Kidney (tissue), 14 donors: ENCODE data around the gene ST14. TPM values are rescaled to one million over a fixed set of nuclear protein-coding genes. Genes with fewer than 3 reads are reported as not detected.

Experiments used
- DNase-seq, 5 donors: peaks; one replicate each; pipeline ENCODE4 v3.0.0-alpha.2; 2013 to 2020
- FAIRE-seq: peaks from 2 replicates; lab custom pipeline; 2012; peaks lifted over from hg19 to GRCh38; lab: Jason Lieb, UNC
- H3K27ac ChIP-seq, 2 donors: one replicate each; pipeline ENCODE4 v1.7.0; 2013; ENCODE audit warnings: low read depth in 2 of 2, low read length in 2 of 2, inconsistent platforms in 1 of 2
- H3K27me3 ChIP-seq: one replicate; pipeline ENCODE4 v1.7.1; 2013; ENCODE audit warnings: low read length, inconsistent platforms; ENCODE audit not compliant: control insufficient read depth, insufficient read depth
- H3K36me3 ChIP-seq, 3 donors: one replicate each; pipeline versions ENCODE4 v1.7.0 to v1.7.1; 2013; ENCODE audit warnings: low read length in 3 of 3, control low read depth in 1 of 3, inconsistent platforms in 1 of 3; ENCODE audit not compliant: insufficient read depth in 3 of 3, control insufficient read depth in 2 of 3
- H3K4me1 ChIP-seq, 3 donors: one replicate each; pipeline versions ENCODE4 v1.7.0 to v1.7.1; 2013; ENCODE audit warnings: low read length in 3 of 3, inconsistent platforms in 1 of 3, low read depth in 1 of 3; ENCODE audit not compliant: control insufficient read depth in 2 of 3, insufficient read depth in 2 of 3
- H3K4me3 ChIP-seq, 3 donors: one replicate each; pipeline versions ENCODE4 v1.7.0 to v1.8.1; 2013; ENCODE audit warnings: low read length in 3 of 3, control low read depth in 1 of 3, inconsistent platforms in 1 of 3
- H3K9ac ChIP-seq, 3 donors: one replicate each; pipeline versions ENCODE4 v1.7.0 to v1.7.1; 2013; ENCODE audit warnings: low read length in 3 of 3, control low read depth in 1 of 3, inconsistent platforms in 1 of 3
- H3K9me3 ChIP-seq, 3 donors: one replicate each; pipeline versions ENCODE4 v1.7.0 to v1.7.1; 2013; ENCODE audit warnings: low read length in 3 of 3, control low read depth in 1 of 3, inconsistent platforms in 1 of 3; ENCODE audit not compliant: control insufficient read depth in 2 of 3, insufficient read depth in 1 of 3
- intact Hi-C: fragments of 100-400 bp; cut with DNase I; formaldehyde crosslinking; loops from one replicate; pipeline ENCODE4 v1.11.1; 2022
- polyA plus RNA-seq: library from polyadenylated mRNA; stranded (reverse); fragments of 350-450 nt; fragmentation: Illumina TruSeq; extraction: RNeasy Lipid Tissue Mini Kit (QIAGEN cat#74804); gene quantifications from one replicate; pipeline ENCODE4 v1.2.3, GENCODE V29; 2014; ENCODE audit warnings: low read depth, low replicate concordance; ENCODE audit not compliant: insufficient read depth
- total RNA-seq: library from RNA; stranded (reverse); fragmentation: NEBNext Ultra II Directional; extraction: Animal tissue kit (Norgen Biotek cat#: 25700); gene quantifications from one replicate; pipeline ENCODE4 v1.2.1, GENCODE V29; 2021
- TF ChIP-seq, protein P1 (sequence below): IDR thresholded peaks from 3 replicates; pipeline ENCODE4 v1.5.1; 2012; ENCODE audit warnings: mild to moderate bottlenecking, moderate library complexity, borderline replicate concordance; ENCODE audit not compliant: insufficient read depth; ENCODE audit errors: extremely low read depth
- donor health status: control.
- donor health status: control.
- donor health status: control.
- donor health status: control.
- donor health status: control.
- donor health status: DM: yes; HTN: yes; CAD: no.
- donor health status: Normal renal cell carcinoma (clear cell type).

Gene ST14
- total and polyA plus RNA-seq, 2 donors from 2014 or later = 59.3 to 139 TPM

DNA sequence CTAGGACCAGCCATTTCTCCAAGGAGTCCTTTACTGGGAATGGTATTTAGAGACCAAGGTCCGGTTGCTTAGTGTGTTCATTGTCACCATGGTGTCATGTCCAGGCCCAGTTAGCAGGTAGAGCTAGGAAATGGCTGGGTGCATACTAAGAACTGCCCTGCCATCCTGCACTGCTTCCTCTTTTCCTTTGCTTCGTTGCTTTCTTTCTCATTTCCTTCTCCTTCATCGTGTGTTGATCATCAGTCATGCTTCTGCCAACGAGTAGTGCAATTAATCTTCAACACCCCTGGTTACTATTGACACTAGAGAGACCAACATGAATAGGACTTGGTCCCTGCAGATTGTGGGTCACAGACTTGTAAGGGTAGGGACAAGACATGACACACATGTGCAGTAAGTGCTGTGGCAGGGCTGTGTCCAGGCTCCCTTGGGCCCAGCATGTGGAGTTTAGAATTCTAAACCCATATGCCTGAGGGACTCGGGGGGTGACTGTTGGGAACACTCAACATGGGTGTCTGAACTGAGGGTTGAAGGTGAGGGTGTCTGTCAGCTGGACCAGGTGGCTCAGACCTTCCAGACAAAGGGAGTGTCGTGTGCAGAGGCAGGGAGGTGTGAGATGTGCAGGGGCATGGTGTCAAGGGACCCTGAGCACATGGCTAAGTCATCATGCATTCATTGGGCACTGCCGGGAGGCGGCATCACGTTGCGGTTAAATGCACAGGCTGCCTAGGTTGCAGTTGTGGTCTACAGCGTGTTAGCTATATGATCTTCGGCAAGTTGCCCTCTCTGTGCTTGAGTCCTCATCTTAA is 42.6 kb downstream of the ST14 start:
- Histone ChIP-seq H3K27ac (no peak overlapping the region), H3K4me3 (no peak overlapping the region), H3K9ac (no peak overlapping the region), H3K9me3 (no peaks in the 10 kb centered on the region), H3K36me3 (peaks cover 2 to 17% (median 10%) of the 10 kb centered on the region in 3 donors), H3K27me3 (no peaks in the 10 kb centered on the region), H3K4me1 (no peaks in the 10 kb centered on the region)
- intact Hi-C loops = no loop called here
- FAIRE-seq = no peak
- peak in 1 of 5 donors; percentile 39 for DNase-seq
- TF ChIP-seq, protein P1, sequence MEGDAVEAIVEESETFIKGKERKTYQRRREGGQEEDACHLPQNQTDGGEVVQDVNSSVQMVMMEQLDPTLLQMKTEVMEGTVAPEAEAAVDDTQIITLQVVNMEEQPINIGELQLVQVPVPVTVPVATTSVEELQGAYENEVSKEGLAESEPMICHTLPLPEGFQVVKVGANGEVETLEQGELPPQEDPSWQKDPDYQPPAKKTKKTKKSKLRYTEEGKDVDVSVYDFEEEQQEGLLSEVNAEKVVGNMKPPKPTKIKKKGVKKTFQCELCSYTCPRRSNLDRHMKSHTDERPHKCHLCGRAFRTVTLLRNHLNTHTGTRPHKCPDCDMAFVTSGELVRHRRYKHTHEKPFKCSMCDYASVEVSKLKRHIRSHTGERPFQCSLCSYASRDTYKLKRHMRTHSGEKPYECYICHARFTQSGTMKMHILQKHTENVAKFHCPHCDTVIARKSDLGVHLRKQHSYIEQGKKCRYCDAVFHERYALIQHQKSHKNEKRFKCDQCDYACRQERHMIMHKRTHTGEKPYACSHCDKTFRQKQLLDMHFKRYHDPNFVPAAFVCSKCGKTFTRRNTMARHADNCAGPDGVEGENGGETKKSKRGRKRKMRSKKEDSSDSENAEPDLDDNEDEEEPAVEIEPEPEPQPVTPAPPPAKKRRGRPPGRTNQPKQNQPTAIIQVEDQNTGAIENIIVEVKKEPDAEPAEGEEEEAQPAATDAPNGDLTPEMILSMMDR = no peak

GRCh38 chr11:130202818-130203689 is 43.5 kb downstream of the ST14 start:
- Histone ChIP-seq H3K27ac (no peak overlapping the region), H3K4me3 (no peak overlapping the region), H3K27me3 (no peaks in the 10 kb centered on the region), H3K9me3 (no peaks in the 10 kb centered on the region), H3K9ac (no peak overlapping the region), H3K36me3 (peaks cover 2 to 15% (median 10%) of the 10 kb centered on the region in 3 donors), H3K4me1 (no peaks in the 10 kb centered on the region)
- peak in 1 of 5 donors; percentile 66 for DNase-seq
- intact Hi-C loops = no loop called here
- TF ChIP-seq, protein P1 = no peak
- no peak for FAIRE-seq

DNA sequence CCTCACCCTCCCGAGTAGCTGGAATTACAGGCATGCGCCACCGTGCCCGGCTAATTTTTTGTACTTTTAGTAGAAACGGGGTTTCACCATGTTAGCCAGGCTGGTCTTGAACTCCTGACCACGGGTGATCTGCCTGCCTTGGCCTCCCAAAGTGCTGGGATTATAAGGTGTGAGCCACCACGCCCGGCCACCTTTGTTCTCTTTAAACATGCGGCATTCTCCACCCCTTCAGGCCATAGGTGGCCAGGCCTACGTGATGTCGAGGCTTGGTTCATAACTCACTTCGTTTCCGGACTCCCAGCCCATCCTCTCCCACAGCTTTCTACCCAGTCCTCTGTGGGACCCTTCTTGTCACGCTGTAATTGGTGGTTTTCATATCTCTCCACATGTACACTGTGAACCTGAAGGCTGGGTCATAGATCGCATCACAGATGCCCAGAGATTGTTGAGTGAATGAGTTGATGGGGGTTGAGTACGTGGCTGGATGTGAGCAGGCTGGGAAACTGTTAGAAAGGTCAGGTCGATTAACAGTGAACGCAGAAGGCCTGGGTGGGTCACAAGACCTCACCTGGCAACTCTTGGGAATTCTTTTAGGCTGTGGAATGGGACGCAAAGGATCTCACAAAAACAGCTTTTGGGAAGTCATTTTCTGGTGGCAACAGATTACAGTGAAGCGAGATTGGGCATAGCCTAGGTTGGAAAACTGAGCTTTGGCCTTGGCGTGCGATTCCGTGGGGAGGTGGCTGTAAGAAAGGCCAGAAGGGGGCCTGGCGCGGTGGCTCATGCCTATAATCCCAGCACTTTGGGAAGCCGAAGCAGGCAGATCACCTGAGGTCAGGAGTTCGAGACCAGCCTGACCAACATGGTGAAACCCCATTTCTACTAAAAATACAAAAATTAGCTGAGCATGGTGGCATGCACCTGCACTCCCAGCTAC is 44.5 kb downstream of the ST14 start:
- H3K9me3 ChIP-seq = no peaks in the 10 kb centered on the region
- TF ChIP-seq, protein P1 = no peak
- H3K27ac ChIP-seq = no peak overlapping the region
- peaks cover 0 to 2% (median 0%) of the 10 kb centered on the region in 3 donors for H3K4me1 ChIP-seq
- H3K36me3 ChIP-seq = peaks cover 2 to 15% (median 6%) of the 10 kb centered on the region in 3 donors
- H3K27me3 ChIP-seq = no peaks in the 10 kb centered on the region
- FAIRE-seq (no peak), DNase-seq (peak in 1 of 5 donors; percentile 24)
- intact Hi-C loops = no loop called here
- no peak overlapping the region for H3K9ac ChIP-seq
- no peak overlapping the region for H3K4me3 ChIP-seq
